ENCODE data around the gene PRR5.

Gene PRR5

GRCh38 chr22:44706488-44706887 is 4.5 kb downstream of the PRR5 start:
- DNase-seq (ENCODE audit: extremely low read depth, low read depth), result no peak
- H3K4me3 ChIP-seq (replicated peaks; ENCODE audit: low read depth, low read length), result no peak overlapping the region
- TF ChIP-seq, protein P1, sequence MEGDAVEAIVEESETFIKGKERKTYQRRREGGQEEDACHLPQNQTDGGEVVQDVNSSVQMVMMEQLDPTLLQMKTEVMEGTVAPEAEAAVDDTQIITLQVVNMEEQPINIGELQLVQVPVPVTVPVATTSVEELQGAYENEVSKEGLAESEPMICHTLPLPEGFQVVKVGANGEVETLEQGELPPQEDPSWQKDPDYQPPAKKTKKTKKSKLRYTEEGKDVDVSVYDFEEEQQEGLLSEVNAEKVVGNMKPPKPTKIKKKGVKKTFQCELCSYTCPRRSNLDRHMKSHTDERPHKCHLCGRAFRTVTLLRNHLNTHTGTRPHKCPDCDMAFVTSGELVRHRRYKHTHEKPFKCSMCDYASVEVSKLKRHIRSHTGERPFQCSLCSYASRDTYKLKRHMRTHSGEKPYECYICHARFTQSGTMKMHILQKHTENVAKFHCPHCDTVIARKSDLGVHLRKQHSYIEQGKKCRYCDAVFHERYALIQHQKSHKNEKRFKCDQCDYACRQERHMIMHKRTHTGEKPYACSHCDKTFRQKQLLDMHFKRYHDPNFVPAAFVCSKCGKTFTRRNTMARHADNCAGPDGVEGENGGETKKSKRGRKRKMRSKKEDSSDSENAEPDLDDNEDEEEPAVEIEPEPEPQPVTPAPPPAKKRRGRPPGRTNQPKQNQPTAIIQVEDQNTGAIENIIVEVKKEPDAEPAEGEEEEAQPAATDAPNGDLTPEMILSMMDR (IDR thresholded peaks at IDR 0.05; ENCODE audit: low read depth, low read length, missing control alignments), result no peak

DNA sequence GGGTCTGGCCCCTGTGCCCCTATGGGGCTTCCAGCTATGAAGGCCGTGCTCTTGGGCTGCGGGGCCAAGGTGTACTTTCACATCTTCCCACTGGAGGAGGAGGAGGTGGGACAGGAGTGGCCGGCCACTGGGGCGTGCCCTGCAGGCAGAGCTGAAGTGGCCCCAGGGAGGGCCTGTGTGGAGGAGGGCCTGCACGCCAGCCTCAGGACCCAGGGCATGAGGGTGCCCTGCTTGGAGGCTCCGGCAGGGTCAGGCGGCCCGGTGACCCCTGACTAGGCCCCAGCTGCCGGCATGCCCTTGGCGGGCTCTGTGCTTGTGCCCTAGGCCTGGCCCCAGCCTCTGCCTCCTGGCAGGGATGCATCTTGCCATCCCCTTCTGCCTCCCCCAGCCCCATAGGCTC is 5.2 kb downstream of the PRR5 start:
- no peak overlapping the region for H3K4me3 ChIP-seq (replicated peaks; ENCODE audit: low read depth, low read length)
- TF ChIP-seq, protein P1 (IDR thresholded peaks at IDR 0.05; ENCODE audit: low read depth, low read length, missing control alignments), result no peak
- no peak for DNase-seq (ENCODE audit: extremely low read depth, low read depth)

GRCh38 chr22:44707752-44708151 is 5.7 kb downstream of the PRR5 start:
- H3K4me3 ChIP-seq (replicated peaks; ENCODE audit: low read depth, low read length), result no peak overlapping the region
- DNase-seq (ENCODE audit: extremely low read depth, low read depth), result no peak
- TF ChIP-seq, protein P1 (IDR thresholded peaks at IDR 0.05; ENCODE audit: low read depth, low read length, missing control alignments), result no peak

DNA sequence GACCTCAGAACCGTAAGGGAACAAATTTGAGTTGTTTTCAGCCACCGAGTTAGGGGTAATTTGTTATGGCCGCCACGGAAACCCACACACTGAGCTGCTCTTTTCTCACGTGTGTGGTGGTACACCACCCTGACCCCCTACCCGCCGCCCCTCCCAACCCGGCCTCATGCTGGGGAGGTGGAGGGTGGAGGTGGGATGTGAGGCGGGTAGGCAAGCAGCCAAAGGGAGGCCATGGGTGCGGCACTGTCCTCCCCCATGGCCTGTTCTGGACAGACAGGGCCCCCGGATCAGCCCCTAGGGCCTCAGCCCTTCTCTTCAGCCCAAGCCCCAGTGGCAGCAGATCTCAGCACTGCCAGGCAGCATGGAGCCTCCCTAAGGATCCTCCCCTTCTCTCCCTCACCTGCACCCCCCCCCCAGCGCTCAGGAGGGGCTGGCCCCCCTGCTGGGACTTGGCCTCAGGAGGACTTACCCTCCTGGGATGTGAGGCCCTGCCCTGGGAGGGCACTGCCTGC is 7.9 kb downstream of the PRR5 start:
- H3K4me3 ChIP-seq (replicated peaks; ENCODE audit: low read depth, low read length), result no peak overlapping the region
- TF ChIP-seq, protein P1 (IDR thresholded peaks at IDR 0.05; ENCODE audit: low read depth, low read length, missing control alignments), result no peak
- no peak for DNase-seq (ENCODE audit: extremely low read depth, low read depth)

- H3K4me3 ChIP-seq (replicated peaks; ENCODE audit: low read depth, low read length), result no peak overlapping the region
- no peak for DNase-seq (ENCODE audit: extremely low read depth, low read depth)
- TF ChIP-seq, protein P1 (IDR thresholded peaks at IDR 0.05; ENCODE audit: low read depth, low read length, missing control alignments), result no peak
Measured at GRCh38 chr22:44710474-44711240, 8.7 kb downstream of the PRR5 start.

DNA sequence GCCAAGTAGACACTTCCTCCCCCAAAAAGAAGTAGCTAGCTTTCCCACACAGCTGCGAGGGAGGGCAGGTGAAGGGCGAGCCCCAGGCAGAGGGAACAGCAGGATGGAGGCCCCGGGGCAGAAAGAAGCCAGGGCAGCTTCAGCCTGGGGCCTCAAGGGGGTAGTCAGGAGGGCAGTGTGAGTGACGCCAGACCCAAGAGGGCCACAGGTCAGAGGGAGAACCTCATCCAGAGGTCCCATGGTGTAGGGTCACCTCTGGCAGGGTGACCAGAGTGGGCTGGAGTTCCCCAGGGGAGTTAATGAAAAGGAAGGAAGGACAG is 9.2 kb downstream of the PRR5 start:
- no peak overlapping the region for H3K4me3 ChIP-seq (replicated peaks; ENCODE audit: low read depth, low read length)
- TF ChIP-seq, protein P1 (IDR thresholded peaks at IDR 0.05; ENCODE audit: low read depth, low read length, missing control alignments), result no peak
- no peak for DNase-seq (ENCODE audit: extremely low read depth, low read depth)
